Mesodermal cell (in vitro differentiated cells): ENCODE data around the gene NKAIN2.

Experiments used
- H3K27ac ChIP-seq: 2 replicates; pipeline ENCODE4 v1.7.0; 2013; ENCODE audit warnings: mild to moderate bottlenecking, low read depth, low read length, moderate library complexity; ENCODE audit not compliant: severe bottlenecking
- H3K36me3 ChIP-seq: 2 replicates; pipeline ENCODE4 v1.7.1; 2013; ENCODE audit warnings: mild to moderate bottlenecking, low read length, moderate library complexity; ENCODE audit not compliant: control insufficient read depth, insufficient read depth
- H3K4me1 ChIP-seq: one replicate; pipeline ENCODE4 v1.7.1; 2013; ENCODE audit warnings: mild to moderate bottlenecking, low read length; ENCODE audit not compliant: insufficient read depth, control insufficient read depth, poor library complexity, severe bottlenecking
- H3K4me3 ChIP-seq: 2 replicates; pipeline ENCODE4 v1.7.0; 2013; ENCODE audit warnings: low read length, control low read depth, mild to moderate bottlenecking; ENCODE audit not compliant: insufficient read depth, poor library complexity, severe bottlenecking; ENCODE audit errors: extremely low read depth
- H3K9me3 ChIP-seq: 2 replicates; pipeline ENCODE4 v1.7.1; 2013; ENCODE audit warnings: mild to moderate bottlenecking, low read length, moderate library complexity; ENCODE audit not compliant: control insufficient read depth
- WGBS, 2 experiments: methylation state at CpG; one replicate each; pipeline ENCODE4 v1.1.5; 2013; ENCODE audit warnings: missing lambda C conversion rate in 2 of 2; ENCODE audit not compliant: insufficient coverage in 2 of 2; 5-methylcytosine and 5-hydroxymethylcytosine counted together

The NKAIN2 gene

DNA sequence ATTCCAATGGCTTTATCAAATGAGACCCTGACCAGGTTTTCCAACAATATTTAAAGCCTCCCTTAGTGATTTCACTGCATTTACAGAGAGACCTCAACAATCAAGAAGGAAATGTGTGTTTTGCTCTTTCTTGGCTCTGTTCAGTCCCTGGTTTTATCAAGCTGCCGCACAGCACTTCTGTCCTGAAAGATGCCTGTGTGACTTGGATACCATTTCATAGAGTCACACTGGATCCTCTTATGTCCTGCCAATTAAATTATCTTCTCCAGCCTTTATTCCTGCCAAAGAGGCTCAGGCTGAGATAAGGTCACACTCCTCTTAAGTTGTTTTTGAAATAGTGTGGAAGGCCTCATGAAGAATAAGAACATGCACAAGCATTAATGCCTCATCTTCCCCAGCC, 961.6 kb downstream of the NKAIN2 start:
- Histone ChIP-seq H3K4me1 (no peaks in the 10 kb centered on the region), H3K9me3 (no peaks in the 10 kb centered on the region), H3K36me3 (no peaks in the 10 kb centered on the region), H3K27ac (no peak overlapping the region), H3K4me3 (no peak overlapping the region)
- WGBS, 2 experiments: 83 to 100% methylated on average over 1 of the region's 1 CpG

DNA sequence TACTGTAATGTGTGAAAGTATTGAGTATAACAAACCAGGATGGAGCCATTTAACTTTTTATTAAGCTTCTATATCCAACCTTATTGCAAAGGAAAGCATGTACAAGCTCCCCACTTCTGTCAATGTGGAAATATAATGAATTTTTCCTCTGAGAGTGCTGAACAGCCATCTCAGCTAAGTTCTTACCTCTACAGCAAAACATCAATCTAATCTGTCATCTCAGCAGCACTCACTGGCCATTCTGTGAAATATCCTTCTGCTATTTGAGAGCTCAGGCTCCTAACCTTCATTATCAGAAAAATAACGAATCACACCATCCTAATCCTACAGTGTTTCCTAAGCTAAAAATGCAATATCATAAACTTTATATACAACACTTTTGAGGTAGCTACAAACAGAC, 964.6 kb downstream of the NKAIN2 start:
- Histone ChIP-seq H3K4me3 (no peak overlapping the region), H3K27ac (no peak overlapping the region), H3K4me1 (no peaks in the 10 kb centered on the region)

DNA sequence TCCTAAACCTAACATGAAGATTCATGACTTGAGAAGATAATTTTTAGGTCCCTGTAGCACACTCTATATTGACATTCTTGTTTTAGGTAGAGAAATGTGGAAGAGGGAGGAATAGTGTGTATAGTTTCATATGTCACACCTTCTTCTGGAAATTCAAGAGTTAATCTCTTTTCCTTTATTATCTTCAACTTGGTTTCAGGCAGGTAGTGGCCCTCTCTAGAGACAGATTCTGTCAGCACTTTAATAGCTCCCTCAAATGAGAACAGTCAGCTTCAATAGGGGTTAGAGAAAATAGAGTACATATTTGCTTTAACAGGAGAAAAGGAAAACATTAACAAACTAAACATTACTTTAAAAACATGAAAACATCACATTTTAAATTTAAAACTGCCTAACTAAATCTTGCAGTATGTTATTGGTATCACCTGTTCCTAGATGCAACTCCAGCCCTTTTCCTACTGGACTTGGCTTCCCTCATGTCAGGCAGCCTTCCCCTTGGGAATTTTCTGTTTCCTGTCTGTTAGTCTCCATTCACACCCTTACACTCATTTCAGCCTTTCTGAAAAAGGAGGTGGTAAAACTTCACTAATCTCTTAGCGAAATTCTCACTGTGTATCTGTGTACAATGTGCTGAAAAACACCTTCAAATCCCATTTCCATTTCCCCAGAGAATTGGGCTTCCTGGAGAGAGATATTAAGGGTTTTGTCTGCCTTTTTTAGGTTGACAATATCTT, 966.3 kb downstream of the NKAIN2 start:
- Histone ChIP-seq H3K4me3 (no peak overlapping the region), H3K27ac (no peak overlapping the region), H3K4me1 (no peaks in the 10 kb centered on the region), H3K36me3 (no peaks in the 10 kb centered on the region), H3K9me3 (no peaks in the 10 kb centered on the region)
- no CpG with 5 or more reads among the region's 1 CpG for WGBS, 2 experiments

More for the DNA sequence above, 964.6 kb downstream of the NKAIN2 start:
- Histone ChIP-seq H3K36me3 (no peaks in the 10 kb centered on the region), H3K9me3 (no peaks in the 10 kb centered on the region)
- WGBS, 2 experiments: 75% methylated on average over 1 of the region's 1 CpG; no CpG with 5 or more reads in 1 of the 2 experiments

DNA sequence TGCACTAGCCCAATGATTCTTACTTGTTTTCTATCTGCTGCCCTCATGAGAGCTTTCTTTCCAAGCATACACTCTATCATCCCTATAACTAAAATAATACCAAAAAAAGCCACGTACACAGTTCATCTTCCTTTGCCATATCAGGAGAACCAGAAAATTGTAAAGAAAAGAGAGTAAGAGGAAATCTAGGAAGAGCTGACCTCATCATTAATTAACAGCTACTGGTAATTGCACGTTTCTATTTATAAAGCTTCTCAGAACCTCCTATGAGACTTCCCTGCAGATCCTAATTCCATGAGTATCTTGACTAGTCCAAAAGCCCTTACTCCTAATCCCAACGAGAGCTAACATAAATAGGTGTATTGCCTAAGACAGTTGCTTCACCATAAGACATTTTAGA, 967.1 kb downstream of the NKAIN2 start:
- no peak overlapping the region for H3K27ac ChIP-seq
- no peaks in the 10 kb centered on the region for H3K36me3 ChIP-seq
- WGBS, 2 experiments: 100% methylated on average over 1 of the region's 3 CpGs; no CpG with 5 or more reads in 1 of the 2 experiments
- H3K4me1 ChIP-seq: no peaks in the 10 kb centered on the region
- no peak overlapping the region for H3K4me3 ChIP-seq
- H3K9me3 ChIP-seq: no peaks in the 10 kb centered on the region

DNA sequence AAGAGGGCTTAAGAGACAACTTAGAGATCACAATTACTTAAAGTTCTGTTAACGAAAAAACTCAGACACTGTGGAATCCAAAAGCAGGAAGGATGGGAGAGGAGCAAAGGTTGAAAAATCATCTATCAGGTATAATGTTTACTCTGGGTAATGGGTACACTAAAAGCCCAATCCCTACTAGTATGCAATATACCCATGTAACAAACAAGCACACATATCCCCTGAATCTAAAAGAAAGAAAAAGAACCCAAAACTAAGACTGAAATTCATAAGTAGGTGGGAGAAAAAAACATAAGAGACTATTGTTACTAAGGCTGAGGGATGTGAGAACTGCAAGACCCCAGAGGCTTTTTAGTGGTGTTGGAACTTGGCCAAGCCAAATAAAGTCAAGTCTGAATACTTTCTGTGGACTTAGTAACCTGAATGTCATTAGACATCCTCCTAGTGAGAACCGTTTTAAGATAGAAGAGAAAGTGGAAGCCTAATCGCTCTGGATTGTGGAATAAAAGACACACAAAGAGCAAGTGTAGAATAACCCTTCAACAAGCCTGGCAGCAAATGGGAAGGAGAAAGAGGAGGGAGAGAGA, 969.2 kb downstream of the NKAIN2 start:
- no peak overlapping the region for H3K4me3 ChIP-seq
- H3K4me1 ChIP-seq: no peaks in the 10 kb centered on the region
- no peaks in the 10 kb centered on the region for H3K9me3 ChIP-seq
- no peak overlapping the region for H3K27ac ChIP-seq
- H3K36me3 ChIP-seq: no peaks in the 10 kb centered on the region
- WGBS, 2 experiments: 80 to 88% methylated on average over 1 of the region's 3 CpGs

DNA sequence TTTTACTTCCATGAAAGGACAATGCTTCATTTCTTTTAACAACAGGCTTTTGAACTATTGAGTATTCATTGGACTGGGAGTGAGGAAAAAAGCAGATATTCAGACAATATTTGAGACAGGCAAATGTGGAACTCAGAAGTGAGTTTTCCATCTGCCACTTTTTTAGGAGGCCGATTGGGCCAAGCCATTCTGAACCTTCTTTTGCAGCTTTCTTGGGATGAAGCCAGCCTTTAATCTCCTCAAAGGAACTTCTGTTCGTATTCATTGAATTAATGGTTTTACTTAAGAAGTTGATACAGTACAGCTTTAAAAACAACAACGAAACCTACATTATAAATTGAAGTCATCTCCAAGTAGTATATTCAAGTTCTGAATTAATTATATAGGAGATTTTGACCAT, 971.5 kb downstream of the NKAIN2 start:
- Histone ChIP-seq H3K36me3 (no peaks in the 10 kb centered on the region), H3K9me3 (no peaks in the 10 kb centered on the region), H3K4me1 (no peaks in the 10 kb centered on the region), H3K27ac (no peak overlapping the region), H3K4me3 (no peak overlapping the region)
- 80 to 100% methylated on average over 1 of the region's 3 CpGs for WGBS, 2 experiments

DNA sequence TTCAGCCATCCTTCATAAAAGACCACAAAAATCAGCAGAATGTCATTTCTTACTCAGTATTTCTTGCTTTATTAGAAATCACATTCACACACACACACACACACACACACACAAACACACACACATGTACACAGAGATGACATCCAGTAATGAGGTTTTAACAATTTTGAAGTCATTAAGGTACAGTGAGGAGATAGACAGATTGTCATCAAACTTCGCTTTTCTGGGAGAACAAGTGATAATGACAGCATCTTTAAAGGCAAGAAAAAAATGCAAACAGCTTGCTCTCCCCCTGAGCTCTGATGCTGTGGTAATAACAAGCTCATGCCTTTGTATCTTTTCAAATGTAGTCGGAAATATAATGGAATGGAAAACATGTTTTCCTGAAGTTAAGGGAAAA, 974.2 kb downstream of the NKAIN2 start:
- no peaks in the 10 kb centered on the region for H3K36me3 ChIP-seq
- H3K4me3 ChIP-seq: no peak overlapping the region
- H3K9me3 ChIP-seq: no peaks in the 10 kb centered on the region
- no peaks in the 10 kb centered on the region for H3K4me1 ChIP-seq
- 76 to 95% methylated on average over 2 of the region's 2 CpGs for WGBS, 2 experiments
- H3K27ac ChIP-seq: no peak overlapping the region

DNA sequence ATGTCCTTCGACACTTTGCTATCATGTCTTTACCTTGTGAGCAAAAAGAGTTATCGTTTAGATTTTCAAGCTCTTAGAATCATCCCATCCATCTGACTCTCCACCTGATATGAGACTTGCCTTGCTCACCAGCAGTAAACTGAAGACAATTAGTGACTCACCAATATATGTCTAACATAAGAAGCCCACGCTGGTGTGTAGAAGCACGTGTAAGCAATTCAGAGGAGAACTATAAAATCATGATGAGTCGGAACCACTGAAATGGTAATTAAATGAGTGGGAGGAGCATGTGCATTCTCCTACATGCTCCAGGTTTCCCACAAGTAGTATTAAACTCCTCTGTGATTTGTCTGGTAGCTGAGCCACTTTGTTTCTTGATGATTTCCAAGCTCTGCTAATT, 977.0 kb downstream of the NKAIN2 start:
- WGBS, 2 experiments: 90 to 93% methylated on average over 2 to 3 of the region's 5 CpGs
- Histone ChIP-seq H3K9me3 (no peaks in the 10 kb centered on the region), H3K4me1 (no peaks in the 10 kb centered on the region), H3K4me3 (no peak overlapping the region), H3K36me3 (no peaks in the 10 kb centered on the region), H3K27ac (no peak overlapping the region)

DNA sequence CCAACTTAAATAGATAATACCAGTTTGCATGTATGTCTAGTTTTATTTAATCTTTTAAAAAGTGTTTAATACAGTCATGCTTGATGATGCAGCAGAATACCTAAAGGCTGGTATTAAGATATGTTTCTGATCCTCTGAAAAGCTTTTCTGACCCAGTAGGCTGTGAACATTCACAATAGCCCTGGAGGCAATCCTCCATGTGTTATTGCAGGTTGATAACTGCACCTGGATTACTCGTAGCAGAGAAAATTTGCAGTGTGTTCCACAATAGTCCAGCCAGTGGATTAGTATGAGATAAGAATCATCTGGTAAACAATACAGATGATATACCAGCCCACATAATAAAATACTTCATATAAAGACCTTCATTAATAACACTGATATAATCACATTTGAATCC, 979.7 kb downstream of the NKAIN2 start:
- Histone ChIP-seq H3K4me1 (no peaks in the 10 kb centered on the region), H3K36me3 (no peaks in the 10 kb centered on the region), H3K27ac (no peak overlapping the region), H3K9me3 (no peaks in the 10 kb centered on the region), H3K4me3 (no peak overlapping the region)
- WGBS, 2 experiments: no CpG with 5 or more reads among the region's 1 CpG

DNA sequence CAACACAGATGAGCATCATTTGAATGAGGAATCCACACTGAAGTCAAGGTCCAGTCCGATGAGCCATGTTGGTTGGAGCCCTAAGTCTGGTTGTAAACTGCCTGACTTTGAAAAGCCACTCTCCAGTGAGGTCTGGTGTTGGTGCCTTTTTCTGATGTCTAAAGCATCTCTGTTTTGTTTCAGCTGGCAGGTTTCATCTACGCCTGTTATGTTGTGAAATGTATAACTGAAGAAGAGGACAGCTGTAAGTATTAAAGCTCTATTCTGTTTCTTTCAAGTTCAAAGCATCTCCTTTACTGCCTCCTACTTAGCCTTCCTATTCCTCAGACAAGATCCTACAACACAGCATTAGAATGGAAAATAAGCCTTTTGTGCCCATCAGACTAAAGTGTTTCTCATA, 987.5 kb downstream of the NKAIN2 start:
- H3K27ac ChIP-seq: no peak overlapping the region
- no peak overlapping the region for H3K4me3 ChIP-seq
- no peaks in the 10 kb centered on the region for H3K4me1 ChIP-seq
- no peaks in the 10 kb centered on the region for H3K9me3 ChIP-seq
- 83 to 100% methylated on average over 1 of the region's 2 CpGs for WGBS, 2 experiments
- no peaks in the 10 kb centered on the region for H3K36me3 ChIP-seq

DNA sequence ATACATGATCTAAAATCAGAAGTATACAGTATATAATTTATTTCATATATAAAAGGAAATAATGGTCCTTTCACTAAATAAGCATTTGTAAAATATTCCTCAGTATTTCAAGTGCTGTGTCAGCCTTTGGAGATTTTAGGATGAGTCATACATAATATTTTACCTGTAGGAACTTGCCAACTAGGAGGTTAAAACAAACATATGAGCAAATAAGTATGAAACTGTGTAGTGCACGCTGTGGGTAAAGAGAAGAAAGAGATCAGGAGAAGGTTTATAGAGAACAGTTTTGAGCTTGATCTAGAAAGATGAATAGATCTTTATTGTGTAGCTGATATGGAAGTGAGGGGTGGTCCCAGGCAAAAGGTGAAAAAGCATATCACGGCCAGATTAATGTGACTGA, 988.7 kb downstream of the NKAIN2 start:
- H3K27ac ChIP-seq: no peak overlapping the region
- 83 to 85% methylated on average over 2 of the region's 2 CpGs for WGBS, 2 experiments
- no peak overlapping the region for H3K4me3 ChIP-seq
- no peaks in the 10 kb centered on the region for H3K36me3 ChIP-seq
- H3K9me3 ChIP-seq: no peaks in the 10 kb centered on the region
- no peaks in the 10 kb centered on the region for H3K4me1 ChIP-seq
